SKM-1 treated with dmso at 0.1 percent for 144 hours (cell line): ENCODE results near the gene GRIP1.
A peak's percentile ranks its signal among the peaks of the same experiment; 100 is the strongest.

Experiments used
- DNase-seq: peaks from one replicate; lab custom pipeline; 2025; ENCODE audit not compliant: unreplicated experiment; lab: John Stamatoyannopoulos, UW

The GRIP1 gene

GRCh38 chr12:66692986-66693385, 14.1 kb upstream of the GRIP1 start:
- no peak for DNase-seq

- peak; percentile 13 for DNase-seq
Observed at GRCh38 chr12:66692170-66692569, 13.3 kb upstream of the GRIP1 start.

- no peak for DNase-seq
Observed at GRCh38 chr12:66688846-66689439, 10.1 kb upstream of the GRIP1 start.

GRCh38 chr12:66684222-66684621, 5.3 kb upstream of the GRIP1 start:
- DNase-seq: no peak

- no peak for DNase-seq
Observed at GRCh38 chr12:66683822-66684221, 4.9 kb upstream of the GRIP1 start.

- DNase-seq: no peak
Observed at GRCh38 chr12:66683073-66683472, 4.2 kb upstream of the GRIP1 start.

- no peak for DNase-seq
Observed at GRCh38 chr12:66679461-66680084, 697 bp upstream of the GRIP1 start.

- DNase-seq: no peak
Observed at GRCh38 chr12:66676241-66676640, 2.6 kb downstream of the GRIP1 start.

GRCh38 chr12:66674495-66675122, 4.3 kb downstream of the GRIP1 start:
- DNase-seq: no peak

- DNase-seq: no peak
Observed at GRCh38 chr12:66669541-66669940, 9.3 kb downstream of the GRIP1 start.

- DNase-seq: no peak
Observed at GRCh38 chr12:66668311-66668710, 10.6 kb downstream of the GRIP1 start.

- no peak for DNase-seq
Observed at GRCh38 chr12:66667906-66668305, 11.0 kb downstream of the GRIP1 start.

GRCh38 chr12:66666481-66666880, 12.4 kb downstream of the GRIP1 start:
- DNase-seq: no peak

GRCh38 chr12:66665435-66665985, 13.4 kb downstream of the GRIP1 start:
- DNase-seq: no peak

GRCh38 chr12:66664076-66664475, 14.8 kb downstream of the GRIP1 start:
- no peak for DNase-seq

- DNase-seq: no peak
Observed at GRCh38 chr12:66663611-66664010, 15.3 kb downstream of the GRIP1 start.

GRCh38 chr12:66662729-66663128, 16.1 kb downstream of the GRIP1 start:
- no peak for DNase-seq

GRCh38 chr12:66662179-66662578, 16.7 kb downstream of the GRIP1 start:
- peak; percentile 14 for DNase-seq

GRCh38 chr12:66661357-66661756, 17.5 kb downstream of the GRIP1 start:
- no peak for DNase-seq

GRCh38 chr12:66653796-66654195, 25.1 kb downstream of the GRIP1 start:
- DNase-seq: no peak

- no peak for DNase-seq
Observed at GRCh38 chr12:66648033-66648735, 30.7 kb downstream of the GRIP1 start.
